ENCODE data around the gene SDR9C7. TPM values are rescaled to one million over a fixed set of nuclear protein-coding genes. Genes with fewer than 3 reads are reported as not detected.
"Not testable (repeated sequence)": the region's sequence is repeated elsewhere in the genome, so short reads cannot be mapped to it uniquely, and the experiment has no call there.

Gene SDR9C7
- polyA plus RNA-seq, 3 donors = not detected

GRCh38 chr12:56947633-56948456, 13.6 kb upstream of the SDR9C7 start:
- Histone ChIP-seq H3K9me3 (replicated peaks in 1 of 2; ENCODE audit: control insufficient read depth in 1 of 2, insufficient read depth in 1 of 2, low read length in 2 of 2) (no peaks in the 10 kb centered on the region), H3K4me2 (replicated peaks; ENCODE audit: extremely low read depth, low read length, poor library complexity, severe bottlenecking) (no peak overlapping the region), H3K36me3 (replicated peaks in 1 of 2; ENCODE audit: control insufficient read depth in 1 of 2, insufficient read depth in 2 of 2, low read length in 2 of 2) (no peaks in the 10 kb centered on the region), H4K20me1 (ENCODE audit: insufficient read depth, low read length) (no peaks in the 10 kb centered on the region), H3K4me1 (ENCODE audit: control insufficient read depth in 1 of 2, insufficient read depth in 2 of 2, low read length in 2 of 2) (no peaks in the 10 kb centered on the region), H3K27me3 (ENCODE audit: control insufficient read depth in 2 of 2, insufficient read depth in 2 of 2, low read length in 2 of 2) (no peaks in the 10 kb centered on the region), H2AFZ (ENCODE audit: insufficient read depth, low read depth, low read length, poor library complexity, severe bottlenecking) (no peak overlapping the region), H3K79me2 (ENCODE audit: insufficient read depth, low read length) (no peaks in the 10 kb centered on the region), H3K27ac (ENCODE audit: low read depth in 1 of 2, low read length in 2 of 2) (no peak overlapping the region), H3K9ac (ENCODE audit: insufficient read depth, low read length, poor library complexity, severe bottlenecking) (no peak overlapping the region), H3K4me3 (replicated peaks in 1 of 3; ENCODE audit: low read depth in 2 of 3, low read length in 3 of 3) (no peak overlapping the region)
- intact Hi-C loops (cut with micrococcal nuclease) = no loop called here
- Mint-ChIP-seq H3K36me3 (no peaks in the 10 kb centered on the region), H3K27me3 (ENCODE audit: low read depth in 3 of 3) (peaks cover 2 to 5% (median 3%) of the 10 kb centered on the region in 3 donors), H3K4me3 (no peak overlapping the region), H3K4me1 (peaks cover under 1% of the 10 kb centered on the region), H3K9me3 (peaks cover 0 to 10% (median 3%) of the 10 kb centered on the region in 7 donors), H3K27ac (peak overlapping the region in 2 of 7 donors; percentile 75 to 80)
- DNase-seq = no peak
- TF ChIP-seq CTCF (IDR thresholded peaks at IDR 0.05) = no peak
- 95% methylated on average over 4 of the region's 6 CpGs for WGBS (ENCODE audit: insufficient coverage)

- no peaks in the 10 kb centered on the region for H4K20me1 ChIP-seq (ENCODE audit: insufficient read depth, low read length)
- H3K9me3 ChIP-seq (replicated peaks in 1 of 2; ENCODE audit: control insufficient read depth in 1 of 2, insufficient read depth in 1 of 2, low read length in 2 of 2) = no peaks in the 10 kb centered on the region
- Mint-ChIP-seq H3K4me3 (no peak overlapping the region), H3K9me3 (peaks cover 0 to 10% (median 3%) of the 10 kb centered on the region in 7 donors), H3K4me1 (peaks cover 18% of the 10 kb centered on the region), H3K36me3 (no peaks in the 10 kb centered on the region), H3K27ac (no peak overlapping the region), H3K27me3 (ENCODE audit: low read depth in 3 of 3) (peaks cover 0 to 3% (median 1%) of the 10 kb centered on the region in 3 donors)
- H3K79me2 ChIP-seq (ENCODE audit: insufficient read depth, low read length) = no peaks in the 10 kb centered on the region
- H3K27ac ChIP-seq (ENCODE audit: low read depth in 1 of 2, low read length in 2 of 2) = no peak overlapping the region
- no peak overlapping the region for H3K9ac ChIP-seq (ENCODE audit: insufficient read depth, low read length, poor library complexity, severe bottlenecking)
- H3K27me3 ChIP-seq (ENCODE audit: control insufficient read depth in 2 of 2, insufficient read depth in 2 of 2, low read length in 2 of 2) = no peaks in the 10 kb centered on the region
- H3K36me3 ChIP-seq (replicated peaks in 1 of 2; ENCODE audit: control insufficient read depth in 1 of 2, insufficient read depth in 2 of 2, low read length in 2 of 2) = no peaks in the 10 kb centered on the region
- intact Hi-C loops (cut with micrococcal nuclease) = no loop called here
- H3K4me1 ChIP-seq (ENCODE audit: control insufficient read depth in 1 of 2, insufficient read depth in 2 of 2, low read length in 2 of 2) = peaks cover 7 to 9% of the 10 kb centered on the region in 2 donors
- no peak overlapping the region for H3K4me2 ChIP-seq (replicated peaks; ENCODE audit: extremely low read depth, low read length, poor library complexity, severe bottlenecking)
- no peak for DNase-seq
- TF ChIP-seq CTCF (IDR thresholded peaks at IDR 0.05) = no peak
- WGBS (ENCODE audit: insufficient coverage) = no CpG with 5 or more reads among the region's 4 CpGs
- no peak overlapping the region for H3K4me3 ChIP-seq (replicated peaks in 1 of 3; ENCODE audit: low read depth in 2 of 3, low read length in 3 of 3)
- H2AFZ ChIP-seq (ENCODE audit: insufficient read depth, low read depth, low read length, poor library complexity, severe bottlenecking) = no peak overlapping the region
These were observed 9.7 kb upstream of the SDR9C7 start for GRCh38 chr12:56943878-56944277.

- H4K20me1 ChIP-seq (ENCODE audit: insufficient read depth, low read length); H2AFZ ChIP-seq (ENCODE audit: insufficient read depth, low read depth, low read length, poor library complexity, severe bottlenecking); H3K4me2 ChIP-seq (replicated peaks; ENCODE audit: extremely low read depth, low read length, poor library complexity, severe bottlenecking); intact Hi-C loops (cut with micrococcal nuclease); H3K4me3 ChIP-seq (replicated peaks in 1 of 3; ENCODE audit: low read depth in 2 of 3, low read length in 3 of 3); H3K9me3 Mint-ChIP-seq; H3K79me2 ChIP-seq (ENCODE audit: insufficient read depth, low read length); H3K36me3 Mint-ChIP-seq; H3K4me3 Mint-ChIP-seq; H3K36me3 ChIP-seq (replicated peaks in 1 of 2; ENCODE audit: control insufficient read depth in 1 of 2, insufficient read depth in 2 of 2, low read length in 2 of 2); H3K27me3 Mint-ChIP-seq (ENCODE audit: low read depth in 3 of 3); H3K9me3 ChIP-seq (replicated peaks in 1 of 2; ENCODE audit: control insufficient read depth in 1 of 2, insufficient read depth in 1 of 2, low read length in 2 of 2); H3K27ac ChIP-seq (ENCODE audit: low read depth in 1 of 2, low read length in 2 of 2); H3K27ac Mint-ChIP-seq; H3K4me1 ChIP-seq (ENCODE audit: control insufficient read depth in 1 of 2, insufficient read depth in 2 of 2, low read length in 2 of 2); H3K27me3 ChIP-seq (ENCODE audit: control insufficient read depth in 2 of 2, insufficient read depth in 2 of 2, low read length in 2 of 2); DNase-seq; H3K9ac ChIP-seq (ENCODE audit: insufficient read depth, low read length, poor library complexity, severe bottlenecking): not testable (repeated sequence)
- no CpG with 5 or more reads among the region's 1 CpG for WGBS (ENCODE audit: insufficient coverage)
- H3K4me1 Mint-ChIP-seq = peaks cover 18% of the 10 kb centered on the region
These were observed 9.2 kb upstream of the SDR9C7 start for GRCh38 chr12:56943374-56943773.
